22Rv1 (cell line): ENCODE measurements around the gene NDUFAF7.

Experiments
- CTCF ChIP-seq: fragments of 450-650 bp; IDR thresholded peaks from 2 replicates; pipeline ENCODE4 v1.5.1; 2017; ENCODE audit warnings: mild to moderate bottlenecking
- ZFX ChIP-seq: fragments of 450-650 bp; IDR thresholded peaks from 2 replicates; pipeline ENCODE4 v1.6.1; 2017; ENCODE audit warnings: antibody characterized with exemption, borderline replicate concordance

DNA sequence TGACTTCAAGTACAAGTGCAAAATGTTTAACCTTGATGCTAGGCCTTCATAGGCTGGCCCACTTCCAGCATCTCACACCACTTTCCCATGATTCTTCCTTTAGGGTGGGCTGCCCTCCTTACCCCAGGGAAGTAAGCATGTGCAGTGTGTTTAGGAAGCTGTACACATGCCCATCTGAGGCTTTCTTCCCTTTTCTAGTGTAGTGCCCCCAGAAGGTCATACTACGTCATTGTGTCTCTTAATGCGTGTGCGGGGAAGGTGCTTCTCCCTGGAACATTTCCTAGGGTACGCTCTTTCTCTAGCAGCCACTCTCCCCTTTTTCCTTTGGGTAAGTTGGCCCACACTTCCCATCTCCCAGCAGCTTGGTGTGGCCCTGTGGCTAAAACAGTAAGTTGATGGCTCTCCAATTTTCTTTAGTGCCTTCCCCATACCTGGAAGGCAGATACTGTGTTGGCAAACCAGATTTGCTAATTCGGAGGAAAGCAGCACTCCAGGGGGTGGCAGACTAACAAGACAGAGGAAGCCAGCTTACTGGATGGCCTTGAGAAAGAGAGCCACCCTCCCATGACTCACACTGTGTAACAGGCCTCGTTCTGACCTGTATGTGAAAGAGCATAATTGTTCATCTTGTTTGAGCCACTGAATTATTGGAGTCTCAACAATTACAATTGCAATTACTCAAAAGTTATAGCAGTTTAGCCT is 41.9 kb upstream of the NDUFAF7 start:
- TF ChIP-seq CTCF (no peak), ZFX (no peak)
